ENCODE results near the gene EBF3. TPM values are rescaled to one million over a fixed set of nuclear protein-coding genes. Genes with fewer than 3 reads are reported as not detected.

Gene EBF3
- total RNA-seq, 1 donor from 2014 or later = 0.26 TPM

GRCh38 chr10:129896860-129897200 is 67.2 kb downstream of the EBF3 start:
- Histone ChIP-seq H3K27me3 (ENCODE audit: control insufficient read depth, insufficient read depth, low read length) (no peaks in the 10 kb centered on the region), H3K36me3 (ENCODE audit: control insufficient read depth, insufficient read depth, low read length) (no peaks in the 10 kb centered on the region), H3K4me3 (ENCODE audit: low read depth, low read length) (no peak overlapping the region)
- DNase-seq (ENCODE audit: low read depth) (no peak), FAIRE-seq (no peak)
- no peak for TF ChIP-seq CTCF (IDR thresholded peaks at IDR 0.05; ENCODE audit: insufficient read depth, low read length, severe bottlenecking)

GRCh38 chr10:129896136-129896859 is 67.8 kb downstream of the EBF3 start:
- no peaks in the 10 kb centered on the region for H3K36me3 ChIP-seq (ENCODE audit: control insufficient read depth, insufficient read depth, low read length)
- no peak for TF ChIP-seq CTCF (IDR thresholded peaks at IDR 0.05; ENCODE audit: insufficient read depth, low read length, severe bottlenecking)
- no peak for DNase-seq (ENCODE audit: low read depth)
- H3K27me3 ChIP-seq (ENCODE audit: control insufficient read depth, insufficient read depth, low read length) = no peaks in the 10 kb centered on the region
- no peak overlapping the region for H3K4me3 ChIP-seq (ENCODE audit: low read depth, low read length)
- FAIRE-seq = no peak

GRCh38 chr10:129895811-129896135 is 68.3 kb downstream of the EBF3 start:
- FAIRE-seq (no peak), DNase-seq (ENCODE audit: low read depth) (no peak)
- Histone ChIP-seq H3K36me3 (ENCODE audit: control insufficient read depth, insufficient read depth, low read length) (no peaks in the 10 kb centered on the region), H3K4me3 (ENCODE audit: low read depth, low read length) (no peak overlapping the region), H3K27me3 (ENCODE audit: control insufficient read depth, insufficient read depth, low read length) (no peaks in the 10 kb centered on the region)
- TF ChIP-seq CTCF (IDR thresholded peaks at IDR 0.05; ENCODE audit: insufficient read depth, low read length, severe bottlenecking) = no peak

GRCh38 chr10:129894698-129895097 is 69.4 kb downstream of the EBF3 start:
- no peaks in the 10 kb centered on the region for H3K27me3 ChIP-seq (ENCODE audit: control insufficient read depth, insufficient read depth, low read length)
- no peak for TF ChIP-seq CTCF (IDR thresholded peaks at IDR 0.05; ENCODE audit: insufficient read depth, low read length, severe bottlenecking)
- no peak overlapping the region for H3K4me3 ChIP-seq (ENCODE audit: low read depth, low read length)
- DNase-seq (ENCODE audit: low read depth) (no peak), FAIRE-seq (no peak)
- H3K36me3 ChIP-seq (ENCODE audit: control insufficient read depth, insufficient read depth, low read length) = no peaks in the 10 kb centered on the region

GRCh38 chr10:129893104-129894089 is 70.7 kb downstream of the EBF3 start:
- Histone ChIP-seq H3K27me3 (ENCODE audit: control insufficient read depth, insufficient read depth, low read length) (no peaks in the 10 kb centered on the region), H3K36me3 (ENCODE audit: control insufficient read depth, insufficient read depth, low read length) (no peaks in the 10 kb centered on the region), H3K4me3 (ENCODE audit: low read depth, low read length) (no peak overlapping the region)
- TF ChIP-seq CTCF (IDR thresholded peaks at IDR 0.05; ENCODE audit: insufficient read depth, low read length, severe bottlenecking) = no peak
- no peak for FAIRE-seq
- no peak for DNase-seq (ENCODE audit: low read depth)

All from bronchial epithelial cell (primary cell).